ENCODE results near the gene ADAMTS16. TPM values are rescaled to one million over a fixed set of nuclear protein-coding genes. Genes with fewer than 3 reads are reported as not detected.

ADAMTS16 gene
- total and polyA plus RNA-seq, 9 of the 15 experiments (the other 6 are each of a cell fraction or from before 2014, with no cell fraction given) = not detected

DNA sequence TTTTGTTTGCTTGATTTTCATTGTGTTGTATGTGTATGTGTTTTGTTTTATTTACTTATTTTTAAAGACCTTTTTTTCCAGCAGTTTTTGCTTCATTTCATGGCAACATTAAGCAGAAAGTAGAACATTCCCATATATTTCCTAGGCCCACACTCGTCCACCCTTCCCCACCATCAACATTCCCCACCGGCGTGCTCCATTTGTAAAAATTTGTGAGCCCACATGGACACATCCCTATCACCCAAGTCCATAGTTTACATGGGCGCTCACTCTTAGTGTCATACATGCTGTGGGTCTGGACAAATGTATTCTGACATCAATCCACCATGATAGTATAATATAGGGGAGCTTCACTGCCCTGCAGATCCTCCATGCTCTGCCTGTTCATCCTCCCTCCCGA, 133.8 kb downstream of the ADAMTS16 start:
- intact Hi-C loops (cut with micrococcal nuclease) (no loop called here), in situ Hi-C loops (cut with MboI) (no loop called here)

More for the DNA sequence above, 133.8 kb downstream of the ADAMTS16 start:
- no peak overlapping the region for H2AFZ ChIP-seq (ENCODE audit: low read depth, low read length)
- WGBS (ENCODE audit: insufficient coverage, low coverage, missing lambda C conversion rate) = 0% methylated on average over 5 of the region's 5 CpGs
- no peak overlapping the region for H3K4me3 ChIP-seq
- no peak overlapping the region for H3K27ac ChIP-seq (ENCODE audit: extremely low read depth, low read depth, low read length)
- H3K9ac ChIP-seq (ENCODE audit: insufficient read depth in 1 of 2, low read depth in 2 of 2, low read length in 2 of 2) = no peak overlapping the region
- FAIRE-seq (no peak), DNase-seq (ENCODE audit: extremely low read depth in 1 of 4, low spot score in 3 of 4) (no peak), ATAC-seq (no peak)
- ChIA-PET CTCF (ENCODE audit: low intra/inter-chr PET ratio) (no interaction called here), POLR2A (interaction anchor here (1.5 kb wide), 1 partner anchor 10 kb away, joined by 3 read pairs; no protein-coding TSS in a partner anchor)
- H3K36me3 ChIP-seq (ENCODE audit: control insufficient read depth, insufficient read depth, low read length) = no peaks in the 10 kb centered on the region
- H4K20me1 ChIP-seq (replicated peaks; ENCODE audit: control insufficient read depth, insufficient read depth, low read length) = 0 out of 2 replicates have a peak, but pooled peaks cover 3% of the 10 kb centered on the region
- no peaks in the 10 kb centered on the region for H3K79me2 ChIP-seq (ENCODE audit: control insufficient read depth, insufficient read depth, low read length)
- H3K9me3 ChIP-seq (replicated peaks; ENCODE audit: control insufficient read depth, insufficient read depth, low read depth, low read length) = no peaks in the 10 kb centered on the region
- no peaks in the 10 kb centered on the region for H3K9me1 ChIP-seq (ENCODE audit: control insufficient read depth, insufficient read depth, low read length)
- no peak overlapping the region for H3K4me2 ChIP-seq (ENCODE audit: insufficient read depth, low read length)
- H3K4me1 ChIP-seq (replicated peaks in 1 of 2; ENCODE audit: control insufficient read depth in 2 of 2, insufficient read depth in 2 of 2, low read length in 2 of 2) = peaks cover 0 to 3% of the 10 kb centered on the region in 2 experiments; a peak in 1 of 5 replicates
- peaks cover 4 to 33% of the 10 kb centered on the region in 2 experiments; a peak in 2 of 5 replicates for H3K27me3 ChIP-seq (ENCODE audit: control insufficient read depth in 2 of 2, insufficient read depth in 2 of 2, low read length in 2 of 2)
- TF ChIP-seq TCF3 (CRISPR knock-in tag; IDR thresholded peaks at IDR 0.05) (no peak), EHMT2 (IDR thresholded peaks at IDR 0.05) (no peak), TBL1XR1 (IDR thresholded peaks at IDR 0.05; ENCODE audit: low read length in 2 of 2) (no peak), ZNF77 (CRISPR knock-in tag; IDR thresholded peaks at IDR 0.05) (no peak), NCOA4 (IDR thresholded peaks at IDR 0.05; ENCODE audit: partially characterized antibody) (no peak), GABPA (tag; conservative IDR thresholded peaks at IDR 0.05; ENCODE audit: low read depth) (no peak), ZNF41 (CRISPR knock-in tag; conservative IDR thresholded peaks at IDR 0.05) (no peak), CTBP1 (IDR thresholded peaks at IDR 0.05; ENCODE audit: borderline replicate concordance) (no peak), MCM7 (IDR thresholded peaks at IDR 0.05) (no peak), SNIP1 (IDR thresholded peaks at IDR 0.05; ENCODE audit: low read depth) (no peak), ZNF766 (CRISPR knock-in tag; conservative IDR thresholded peaks at IDR 0.05) (no peak), GTF2F1 (IDR thresholded peaks at IDR 0.05; ENCODE audit: low read depth, low read length) (no peak), NCOA6 (IDR thresholded peaks at IDR 0.05) (no peak), NBN (IDR thresholded peaks at IDR 0.05; ENCODE audit: low read depth) (no peak), RUNX1 (IDR thresholded peaks at IDR 0.05; ENCODE audit: low read depth) (no peak), POLR3G (IDR thresholded peaks at IDR 0.05; ENCODE audit: extremely low read depth, insufficient read length, insufficient replicate concordance) (no peak)
- TF ChIP-seq, protein P1, sequence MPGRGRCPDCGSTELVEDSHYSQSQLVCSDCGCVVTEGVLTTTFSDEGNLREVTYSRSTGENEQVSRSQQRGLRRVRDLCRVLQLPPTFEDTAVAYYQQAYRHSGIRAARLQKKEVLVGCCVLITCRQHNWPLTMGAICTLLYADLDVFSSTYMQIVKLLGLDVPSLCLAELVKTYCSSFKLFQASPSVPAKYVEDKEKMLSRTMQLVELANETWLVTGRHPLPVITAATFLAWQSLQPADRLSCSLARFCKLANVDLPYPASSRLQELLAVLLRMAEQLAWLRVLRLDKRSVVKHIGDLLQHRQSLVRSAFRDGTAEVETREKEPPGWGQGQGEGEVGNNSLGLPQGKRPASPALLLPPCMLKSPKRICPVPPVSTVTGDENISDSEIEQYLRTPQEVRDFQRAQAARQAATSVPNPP (IDR thresholded peaks at IDR 0.05; ENCODE audit: borderline replicate concordance, insufficient read depth, insufficient read length) = no peak
- TF ChIP-seq, protein P2, sequence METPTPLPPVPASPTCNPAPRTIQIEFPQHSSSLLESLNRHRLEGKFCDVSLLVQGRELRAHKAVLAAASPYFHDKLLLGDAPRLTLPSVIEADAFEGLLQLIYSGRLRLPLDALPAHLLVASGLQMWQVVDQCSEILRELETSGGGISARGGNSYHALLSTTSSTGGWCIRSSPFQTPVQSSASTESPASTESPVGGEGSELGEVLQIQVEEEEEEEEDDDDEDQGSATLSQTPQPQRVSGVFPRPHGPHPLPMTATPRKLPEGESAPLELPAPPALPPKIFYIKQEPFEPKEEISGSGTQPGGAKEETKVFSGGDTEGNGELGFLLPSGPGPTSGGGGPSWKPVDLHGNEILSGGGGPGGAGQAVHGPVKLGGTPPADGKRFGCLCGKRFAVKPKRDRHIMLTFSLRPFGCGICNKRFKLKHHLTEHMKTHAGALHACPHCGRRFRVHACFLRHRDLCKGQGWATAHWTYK (CRISPR knock-in tag; IDR thresholded peaks at IDR 0.05) = no peak
- TF ChIP-seq, protein P3, sequence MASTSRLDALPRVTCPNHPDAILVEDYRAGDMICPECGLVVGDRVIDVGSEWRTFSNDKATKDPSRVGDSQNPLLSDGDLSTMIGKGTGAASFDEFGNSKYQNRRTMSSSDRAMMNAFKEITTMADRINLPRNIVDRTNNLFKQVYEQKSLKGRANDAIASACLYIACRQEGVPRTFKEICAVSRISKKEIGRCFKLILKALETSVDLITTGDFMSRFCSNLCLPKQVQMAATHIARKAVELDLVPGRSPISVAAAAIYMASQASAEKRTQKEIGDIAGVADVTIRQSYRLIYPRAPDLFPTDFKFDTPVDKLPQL (IDR thresholded peaks at IDR 0.05; ENCODE audit: extremely low read depth, insufficient read length) = no peak
- no TSS peak for BruUV-seq (replicated peaks)
